Activated CD8-positive, alpha-beta T cell treated with anti-CD3 and anti-CD28 coated beads for 36 hours (primary cell): ENCODE results near the gene CARS2. TPM values are rescaled to one million over a fixed set of nuclear protein-coding genes. Genes with fewer than 3 reads are reported as not detected.

Experiments
- ATAC-seq: fragments of 200-7000 bp; cut with Tn5 transposase; one replicate; pipeline ENCODE4 v1.10.0; 2021; ENCODE audit warnings: mild to moderate bottlenecking, moderate library complexity
- CTCF ChIA-PET: fragments of 350-600 bp; sonication (Branson Sonifier 250); formaldehyde crosslinking; loops from one replicate; lab custom pipeline; 2021; ENCODE audit warnings: antibody characterized with exemption; lab: Charles Lee
- POLR2A ChIA-PET: fragments of 350-600 bp; sonication (Branson Sonifier 250); formaldehyde crosslinking; loops from one replicate; lab custom pipeline; 2021; ENCODE audit warnings: antibody characterized with exemption; lab: Charles Lee
- DNase-seq: peaks from one replicate; pipeline ENCODE4 v3.0.0-alpha.2; 2020
- H3K27ac Mint-ChIP-seq: one replicate; pipeline ENCODE4 v1.8.0; 2021; ENCODE audit warnings: mild to moderate bottlenecking, mixed read lengths
- H3K27me3 Mint-ChIP-seq: one replicate; pipeline ENCODE4 v1.8.0; 2021; ENCODE audit warnings: mixed read lengths
- H3K36me3 Mint-ChIP-seq: one replicate; pipeline ENCODE4 v1.8.0; 2021; ENCODE audit warnings: low read depth, mixed read lengths
- H3K4me1 Mint-ChIP-seq: one replicate; pipeline ENCODE4 v1.8.0; 2021; ENCODE audit warnings: low read depth, mixed read lengths
- H3K4me3 Mint-ChIP-seq: one replicate; pipeline ENCODE4 v1.8.0; 2021; ENCODE audit warnings: mild to moderate bottlenecking, moderate library complexity, mixed read lengths
- H3K9me3 Mint-ChIP-seq: one replicate; pipeline ENCODE4 v1.8.0; 2021; ENCODE audit warnings: mixed read lengths
- CTCF ChIP-seq: fragments of 200-600 bp; IDR thresholded peaks from one replicate; pipeline ENCODE4 v1.8.0; 2022; ENCODE audit warnings: antibody characterized with exemption, mild to moderate bottlenecking
- intact Hi-C: fragments of 100-400 bp; cut with micrococcal nuclease; formaldehyde crosslinking; loops from one replicate; pipeline ENCODE4 v1.10.0; 2022
- total RNA-seq, 2 experiments: library from RNA; stranded (reverse); gene quantifications; one replicate each; pipeline ENCODE4 v1.2.3, GENCODE V29; 2021

CARS2 gene
- total RNA-seq, 2 experiments from 2014 or later: 60.7 to 63.0 TPM

GRCh38 chr13:110689711-110690110 is 16.2 kb downstream of the CARS2 start:
- CTCF ChIA-PET: no interaction called here

GRCh38 chr13:110689041-110689440 is 16.9 kb downstream of the CARS2 start:
- Mint-ChIP-seq H3K27ac (no peak overlapping the region), H3K27me3 (no peaks in the 10 kb centered on the region), H3K4me3 (no peak overlapping the region), H3K36me3 (peaks cover 13% of the 10 kb centered on the region), H3K4me1 (peaks cover 2% of the 10 kb centered on the region), H3K9me3 (no peaks in the 10 kb centered on the region)
- DNase-seq (no peak), ATAC-seq (no peak)
- intact Hi-C loops: no loop called here
- ChIA-PET CTCF (no interaction called here), POLR2A (interaction anchor here (1.2 to 1.5 kb wide), 2 partner anchors 12 to 13 kb away, joined by 3 read pairs; no protein-coding TSS in a partner anchor)
- TF ChIP-seq CTCF: no peak

More at GRCh38 chr13:110689711-110690110, 16.2 kb downstream of the CARS2 start:
- Mint-ChIP-seq H3K27me3 (no peaks in the 10 kb centered on the region), H3K36me3 (peaks cover 13% of the 10 kb centered on the region), H3K4me3 (no peak overlapping the region), H3K4me1 (peaks cover 2% of the 10 kb centered on the region), H3K27ac (no peak overlapping the region), H3K9me3 (no peaks in the 10 kb centered on the region)
- intact Hi-C loops: no loop called here
- DNase-seq (no peak), ATAC-seq (no peak)
- TF ChIP-seq CTCF: no peak
- POLR2A ChIA-PET: interaction anchor here (1.2 to 1.5 kb wide), 3 partner anchors 13 to 44 kb away, joined by 3 read pairs; no protein-coding TSS in a partner anchor

GRCh38 chr13:110687736-110688135 is 18.2 kb downstream of the CARS2 start:
- ChIA-PET CTCF (no interaction called here), POLR2A (no interaction called here)
- Mint-ChIP-seq H3K4me3 (no peak overlapping the region), H3K27ac (no peak overlapping the region), H3K36me3 (peaks cover 10% of the 10 kb centered on the region), H3K4me1 (peaks cover 2% of the 10 kb centered on the region), H3K9me3 (no peaks in the 10 kb centered on the region), H3K27me3 (no peaks in the 10 kb centered on the region)
- ATAC-seq (no peak), DNase-seq (no peak)
- TF ChIP-seq CTCF: no peak
- intact Hi-C loops: no loop called here

- DNase-seq (no peak), ATAC-seq (no peak)
- Mint-ChIP-seq H3K27ac (no peak overlapping the region), H3K27me3 (no peaks in the 10 kb centered on the region), H3K36me3 (peaks cover 28% of the 10 kb centered on the region), H3K4me3 (no peak overlapping the region), H3K9me3 (no peaks in the 10 kb centered on the region), H3K4me1 (no peaks in the 10 kb centered on the region)
- intact Hi-C loops: no loop called here
- ChIA-PET POLR2A (interaction anchor here (0.6 kb wide), 2 partner anchors 67 to 106 kb away, joined by 3 to 7 read pairs; no protein-coding TSS in a partner anchor), CTCF (no interaction called here)
- no peak for TF ChIP-seq CTCF
Observed at GRCh38 chr13:110685305-110686020, 20.5 kb downstream of the CARS2 start.

GRCh38 chr13:110684388-110685056 is 21.4 kb downstream of the CARS2 start:
- Mint-ChIP-seq H3K27ac (no peak overlapping the region), H3K27me3 (no peaks in the 10 kb centered on the region), H3K9me3 (no peaks in the 10 kb centered on the region), H3K36me3 (peaks cover 32% of the 10 kb centered on the region), H3K4me3 (no peak overlapping the region), H3K4me1 (no peaks in the 10 kb centered on the region)
- no peak for ATAC-seq
- no peak for TF ChIP-seq CTCF
- intact Hi-C loops: no loop called here
- DNase-seq: no peak
- CTCF ChIA-PET: interaction anchor here (2.1 kb wide), 1 partner anchor 17 kb away, joined by 8 read pairs; no protein-coding TSS in a partner anchor
- POLR2A ChIA-PET: no interaction called here
